Measurements from ENCODE around the gene FOXJ1.
"Not testable (repeated sequence)": the region's sequence is repeated elsewhere in the genome, so short reads cannot be mapped to it uniquely, and the experiment has no call there.

The FOXJ1 gene, protein sequence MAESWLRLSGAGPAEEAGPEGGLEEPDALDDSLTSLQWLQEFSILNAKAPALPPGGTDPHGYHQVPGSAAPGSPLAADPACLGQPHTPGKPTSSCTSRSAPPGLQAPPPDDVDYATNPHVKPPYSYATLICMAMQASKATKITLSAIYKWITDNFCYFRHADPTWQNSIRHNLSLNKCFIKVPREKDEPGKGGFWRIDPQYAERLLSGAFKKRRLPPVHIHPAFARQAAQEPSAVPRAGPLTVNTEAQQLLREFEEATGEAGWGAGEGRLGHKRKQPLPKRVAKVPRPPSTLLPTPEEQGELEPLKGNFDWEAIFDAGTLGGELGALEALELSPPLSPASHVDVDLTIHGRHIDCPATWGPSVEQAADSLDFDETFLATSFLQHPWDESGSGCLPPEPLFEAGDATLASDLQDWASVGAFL

DNA sequence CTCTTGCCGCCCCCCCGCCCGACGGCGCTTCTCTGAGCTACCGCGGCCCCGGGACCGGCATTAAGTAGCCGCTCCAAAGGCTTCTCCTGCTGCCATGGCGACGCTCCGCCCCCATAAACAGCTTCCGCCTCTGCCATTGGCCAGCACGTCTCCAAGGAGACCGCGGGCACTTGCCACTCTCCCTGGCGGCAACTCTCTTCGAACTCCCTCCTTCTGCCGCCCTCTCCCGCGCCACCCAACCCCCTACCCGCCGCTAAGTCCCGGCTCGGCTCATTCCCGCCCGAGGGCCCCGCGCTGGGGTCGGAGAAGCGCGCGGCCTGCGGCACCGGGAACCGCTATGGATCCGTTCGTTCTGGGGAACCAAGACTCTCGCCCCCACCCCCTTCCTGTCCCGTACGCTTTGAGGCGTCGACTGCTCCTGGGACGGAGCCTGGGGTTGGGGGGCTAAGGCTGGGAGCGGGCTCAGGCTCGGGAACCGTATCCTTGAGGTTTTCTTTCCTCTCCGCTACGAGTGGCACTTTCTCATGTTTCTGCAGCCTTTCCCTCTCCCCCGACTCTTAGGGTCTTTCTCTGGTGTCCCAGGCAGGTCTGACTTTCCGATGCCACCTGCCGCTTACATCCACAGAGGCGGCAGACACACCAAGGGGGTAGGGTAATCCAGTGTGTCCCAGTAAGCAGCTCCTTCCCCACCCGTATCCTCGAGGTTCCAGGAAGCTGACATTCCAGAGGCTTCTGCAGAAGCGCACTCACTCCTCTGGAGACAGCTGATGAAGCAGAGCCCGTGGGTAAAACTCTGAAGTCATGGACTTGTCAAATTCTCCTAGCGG lies at the start of gene FOXJ1:
TSS of gene FOXJ1 (minus strand) at position 34 of the 827 bp plus-strand sequence. CDS start 850 bp downstream, outside the sequence.
- DNase-seq = peak; percentile 90

DNA sequence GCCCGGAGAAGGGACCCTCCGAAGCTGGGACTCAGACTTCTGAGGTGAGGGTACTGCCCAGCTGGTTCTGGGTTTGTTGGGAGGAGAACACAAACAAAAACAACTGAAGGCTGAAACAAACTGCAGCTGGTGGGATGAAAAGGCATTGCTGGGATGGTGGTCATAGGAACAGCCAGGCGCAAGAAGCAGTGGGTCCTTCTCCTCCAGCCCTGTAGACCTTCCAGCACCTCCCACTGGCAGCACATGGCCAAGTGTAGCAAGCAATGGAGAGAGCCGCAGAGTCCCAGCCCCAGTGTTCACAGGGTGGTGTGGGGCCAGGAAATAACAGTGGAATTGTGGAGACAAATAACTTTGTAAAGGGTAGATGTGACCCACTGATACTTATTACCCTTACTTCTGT lies 48.7 kb upstream of the FOXJ1 start:
- DNase-seq = no peak

DNA sequence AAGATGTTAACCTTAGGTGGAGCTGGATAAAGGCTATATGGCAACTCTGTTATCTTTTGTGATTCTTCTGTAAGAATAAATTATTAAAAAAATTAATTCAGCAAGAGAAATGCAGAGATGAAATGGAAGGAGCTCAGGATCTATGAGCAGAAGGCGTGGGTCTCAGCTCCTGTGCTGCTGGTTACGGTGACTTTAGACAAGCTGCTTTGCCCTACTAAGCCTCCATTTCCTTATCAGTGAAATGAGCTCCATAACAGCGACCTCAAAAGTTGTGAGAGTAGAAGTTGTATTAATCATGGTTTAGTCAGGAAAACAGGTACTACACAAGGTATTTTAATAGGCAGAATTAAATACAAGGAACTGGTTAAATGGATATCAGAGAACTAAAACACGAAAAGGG lies 48.2 kb upstream of the FOXJ1 start:
- DNase-seq = no peak

DNA sequence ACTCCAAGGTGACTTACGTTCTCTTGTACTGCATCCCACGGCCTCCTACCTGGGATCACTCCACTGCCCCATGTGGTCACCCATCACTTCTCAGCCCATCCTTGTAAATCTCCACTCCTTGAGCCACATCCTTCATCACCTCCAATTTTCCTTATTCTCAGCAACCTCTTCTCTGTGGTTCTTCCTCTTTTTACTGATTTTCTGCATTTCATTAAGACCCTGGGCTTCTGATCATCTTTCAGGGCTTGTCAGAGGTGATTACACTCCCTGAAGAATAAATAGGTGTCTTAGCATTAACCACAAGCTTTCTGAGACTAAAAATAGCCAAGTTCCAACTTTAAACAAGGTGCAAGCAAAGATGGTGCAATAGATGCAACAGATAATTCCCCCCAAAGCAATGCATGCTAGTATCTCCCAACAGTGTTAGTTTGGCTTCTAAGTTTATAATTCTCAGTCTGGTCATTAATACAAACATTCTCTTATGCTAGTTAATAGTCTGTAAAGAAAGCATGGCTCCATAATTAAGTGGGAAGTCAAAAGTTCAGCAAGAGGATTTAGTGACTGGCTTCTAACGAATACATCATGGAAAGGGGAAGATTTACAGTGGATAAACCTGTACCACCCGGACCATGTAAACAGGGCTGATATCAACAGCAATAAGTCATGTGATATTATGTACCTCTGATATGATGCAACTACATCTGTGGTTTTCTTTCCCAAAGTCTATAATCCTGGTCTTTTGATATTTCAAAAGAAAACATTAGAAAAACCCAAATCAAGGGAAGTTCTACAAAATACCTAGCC lies 47.4 kb upstream of the FOXJ1 start:
- no peak for DNase-seq

DNA sequence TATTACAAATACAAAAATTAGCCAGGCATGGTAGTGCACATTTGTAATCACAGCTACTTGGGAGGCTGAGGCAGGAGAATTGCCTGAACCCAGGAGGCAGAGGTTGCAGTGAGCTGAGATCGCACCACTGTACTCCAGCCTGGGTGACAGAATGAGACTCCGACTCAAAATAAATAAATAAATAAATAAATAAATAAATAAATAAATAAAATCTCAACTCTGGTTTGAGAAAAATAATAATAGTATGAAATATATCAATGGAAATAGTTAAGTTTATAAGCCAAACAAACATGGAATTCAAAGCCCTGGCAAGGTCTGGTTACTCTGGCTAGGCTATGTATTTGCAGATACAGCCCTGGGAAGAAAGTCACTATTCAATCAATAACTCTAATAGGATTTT lies 45.7 kb upstream of the FOXJ1 start:
- not testable (repeated sequence) for DNase-seq

DNA sequence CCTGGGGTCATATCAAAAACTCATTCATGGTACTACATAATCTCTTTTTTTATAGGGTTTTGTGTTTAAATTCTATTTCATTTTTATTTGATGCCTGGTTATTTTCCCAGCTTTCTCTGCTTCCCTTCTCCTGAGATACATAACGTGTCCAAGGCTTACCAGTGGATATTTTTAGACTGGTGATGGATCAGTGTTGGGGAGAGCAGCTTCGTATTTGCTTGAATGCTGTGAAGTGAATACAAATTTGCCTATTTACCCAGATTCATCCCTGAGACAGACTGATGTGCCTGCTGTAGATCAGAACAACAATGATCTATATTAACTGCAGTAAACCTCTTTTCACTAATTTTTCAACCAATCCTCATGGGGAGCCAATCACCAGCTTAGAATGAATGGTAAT lies 43.2 kb upstream of the FOXJ1 start:
- no peak for DNase-seq

DNA sequence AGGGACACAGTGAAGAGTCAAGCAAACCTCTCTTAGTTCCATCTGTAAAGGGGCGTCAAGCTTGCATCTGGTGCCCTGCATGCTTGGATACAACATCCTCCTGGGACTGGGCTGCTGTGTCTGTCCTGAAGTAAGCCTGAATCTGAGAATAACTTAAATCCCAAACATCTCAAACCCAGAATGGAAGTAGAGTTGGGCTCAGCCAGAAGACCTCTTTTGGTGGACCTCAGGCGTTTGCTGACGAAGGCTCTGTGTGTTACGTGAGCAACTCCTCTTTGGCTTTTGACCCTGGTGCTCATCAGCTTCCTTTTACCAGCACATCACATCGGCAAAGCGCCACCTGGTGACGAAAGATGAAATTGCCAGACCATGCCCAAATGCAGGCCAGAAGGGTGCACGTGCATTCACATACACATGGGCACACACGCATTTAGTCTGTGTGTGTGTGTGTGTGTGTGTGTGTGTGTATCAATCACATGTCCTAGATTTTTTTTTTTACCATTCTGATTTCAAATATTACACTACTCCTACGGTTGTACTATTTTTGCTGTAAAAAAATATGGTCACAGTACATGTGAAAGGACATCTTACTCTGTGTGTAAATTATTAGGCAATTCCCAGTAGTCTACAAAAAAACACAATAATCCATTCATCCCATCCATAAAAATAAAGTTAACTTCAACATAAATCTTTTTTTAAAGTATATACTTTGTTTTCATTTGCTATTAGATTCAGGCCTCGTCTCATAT lies 41.1 kb upstream of the FOXJ1 start:
- peak; percentile 52 for DNase-seq

DNA sequence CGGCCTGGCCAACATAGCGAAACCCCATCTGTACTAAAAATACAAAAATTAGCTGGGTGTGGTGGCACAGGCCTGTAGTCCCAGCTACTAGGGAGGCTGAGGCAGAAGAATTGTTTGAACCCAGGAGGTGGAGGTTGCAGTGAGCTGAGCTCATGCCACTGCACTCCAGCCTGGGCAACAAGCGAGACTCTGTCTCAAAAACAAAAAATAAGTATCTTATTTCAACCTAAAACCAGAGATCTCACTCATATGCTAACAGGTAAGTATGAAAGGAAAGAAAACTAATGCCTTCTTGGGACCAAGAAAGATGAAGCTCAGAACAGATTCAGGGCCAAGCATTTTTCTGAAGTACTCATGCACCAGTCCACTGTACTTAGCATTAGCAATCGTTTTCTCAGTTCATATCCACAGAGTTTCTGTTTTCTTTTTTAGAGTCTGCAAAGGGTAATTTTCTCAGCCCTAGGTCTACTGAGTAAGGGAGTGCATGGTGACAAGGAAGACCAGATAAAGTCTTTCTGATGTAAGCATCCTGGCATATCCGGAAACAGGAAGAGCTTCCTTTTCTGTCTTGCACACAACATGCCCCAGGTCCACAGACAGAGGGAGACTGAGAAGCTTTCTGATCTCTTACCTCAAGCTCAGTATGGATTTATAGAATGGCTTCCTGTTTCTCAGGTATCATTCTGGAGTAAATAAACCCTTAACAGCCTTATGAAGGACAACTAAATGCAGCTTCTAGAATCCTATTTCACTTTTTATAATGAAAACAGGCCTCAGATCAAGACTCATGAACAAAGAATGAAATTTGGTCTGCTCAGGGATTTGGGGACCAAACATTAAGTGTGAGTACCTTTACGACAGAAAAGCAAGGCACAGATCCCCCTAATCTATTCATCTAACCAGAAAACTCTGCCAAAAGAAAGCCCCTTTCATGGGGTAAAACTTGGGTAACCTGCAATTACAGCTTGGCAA lies 38.7 kb upstream of the FOXJ1 start:
- DNase-seq = no peak

DNA sequence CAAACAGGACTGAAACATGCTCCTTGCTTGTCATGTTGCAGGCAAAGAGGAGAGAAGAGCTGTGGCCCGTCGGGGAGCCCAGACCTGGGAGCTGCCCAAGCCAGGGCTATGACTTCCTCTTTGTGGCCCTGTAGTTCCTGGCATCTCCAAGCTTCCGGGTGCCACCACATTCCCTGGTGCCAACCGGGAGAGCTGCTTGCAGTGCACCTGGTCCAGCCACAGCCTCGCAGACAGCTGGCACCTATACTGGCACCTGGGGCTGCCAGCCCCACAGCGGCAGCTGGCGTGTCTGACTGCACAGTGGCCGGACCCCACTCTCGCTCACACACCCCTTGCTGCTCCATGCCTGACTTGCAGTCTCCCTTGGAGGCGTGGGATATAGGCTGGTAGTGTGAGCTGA lies 37.1 kb upstream of the FOXJ1 start:
- no peak for DNase-seq

DNA sequence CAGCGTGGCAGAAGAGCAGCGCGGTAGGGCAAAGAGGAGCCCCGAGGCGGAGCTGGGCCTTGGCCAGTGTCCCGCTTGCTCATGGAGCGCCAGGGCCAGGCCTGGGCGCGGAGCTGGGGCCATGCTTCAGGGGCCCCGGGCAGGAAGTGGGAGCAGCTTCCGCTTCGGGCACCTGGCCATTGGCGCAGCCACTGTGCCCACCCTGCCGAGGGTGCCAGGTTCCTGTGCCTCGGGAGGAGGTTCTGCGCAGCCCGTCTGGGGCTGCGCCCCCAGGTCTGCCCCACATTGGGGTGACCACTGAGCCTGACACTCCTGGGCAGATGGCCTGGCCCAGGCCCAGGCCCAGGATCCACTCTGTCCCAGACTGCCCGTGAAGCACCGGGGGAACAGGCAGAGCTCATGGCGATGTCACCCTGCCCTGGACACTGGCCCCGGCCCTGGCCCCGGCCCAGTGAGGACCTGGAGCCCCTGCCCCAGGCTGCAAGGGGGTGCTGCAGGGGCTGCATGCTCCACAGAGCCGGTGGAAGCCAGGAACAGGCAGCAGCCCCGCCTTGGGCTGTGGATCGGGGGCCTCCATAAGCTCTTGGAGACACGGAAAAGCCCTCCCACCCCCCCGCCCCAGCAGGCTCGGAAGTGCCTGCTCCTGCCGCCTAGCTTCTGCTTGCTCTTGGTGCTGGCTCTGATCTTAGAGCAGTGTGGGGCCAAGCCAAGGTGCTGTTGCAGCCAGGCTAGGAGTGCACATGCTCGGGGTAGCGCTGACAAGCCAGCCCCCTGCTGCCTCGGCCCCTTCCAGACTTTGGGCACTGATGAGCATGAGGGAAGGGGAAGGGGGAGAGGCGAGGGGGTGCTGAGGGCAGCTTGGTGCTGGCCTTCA lies 35.9 kb upstream of the FOXJ1 start:
- DNase-seq = no peak

DNA sequence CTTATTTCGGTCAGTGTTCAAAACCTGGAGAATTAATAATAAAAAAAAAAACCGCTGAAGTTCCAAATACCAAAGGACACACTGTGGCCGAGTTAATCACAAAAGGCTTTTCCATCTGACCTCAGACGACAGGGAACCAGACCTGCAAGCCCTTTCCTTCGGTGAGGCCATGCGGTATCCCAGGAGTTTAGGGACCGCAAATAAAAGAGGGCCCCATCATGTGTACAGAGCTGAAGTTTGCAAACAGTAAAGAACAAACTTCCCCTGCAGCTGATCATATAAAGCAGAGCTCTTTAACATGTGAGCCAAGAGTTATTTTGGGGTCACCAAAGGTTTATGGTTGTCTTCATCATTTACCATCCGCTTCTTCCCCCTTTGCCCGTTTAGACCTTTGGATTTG lies 33.0 kb upstream of the FOXJ1 start:
- DNase-seq = no peak

DNA sequence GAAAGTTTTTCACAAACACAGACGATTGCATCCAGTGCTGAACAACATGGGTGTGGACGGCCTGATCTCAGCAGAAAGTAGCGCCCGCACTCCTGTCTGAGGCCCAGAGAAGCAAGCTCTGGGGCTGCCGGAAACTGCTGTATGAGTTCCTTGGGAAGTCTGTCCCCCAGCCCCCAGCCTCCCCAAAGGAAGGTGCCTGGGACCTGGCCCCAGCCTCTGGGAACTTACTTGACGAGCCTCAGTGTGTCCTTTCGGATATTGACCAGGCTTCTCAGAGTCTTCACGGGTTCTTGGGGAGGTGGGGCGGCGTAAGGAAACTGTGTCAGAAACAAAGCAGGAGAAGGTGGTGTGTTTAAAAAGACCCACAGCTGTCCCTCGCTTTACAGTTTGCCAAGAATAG lies 32.4 kb upstream of the FOXJ1 start:
- DNase-seq = no peak

DNA sequence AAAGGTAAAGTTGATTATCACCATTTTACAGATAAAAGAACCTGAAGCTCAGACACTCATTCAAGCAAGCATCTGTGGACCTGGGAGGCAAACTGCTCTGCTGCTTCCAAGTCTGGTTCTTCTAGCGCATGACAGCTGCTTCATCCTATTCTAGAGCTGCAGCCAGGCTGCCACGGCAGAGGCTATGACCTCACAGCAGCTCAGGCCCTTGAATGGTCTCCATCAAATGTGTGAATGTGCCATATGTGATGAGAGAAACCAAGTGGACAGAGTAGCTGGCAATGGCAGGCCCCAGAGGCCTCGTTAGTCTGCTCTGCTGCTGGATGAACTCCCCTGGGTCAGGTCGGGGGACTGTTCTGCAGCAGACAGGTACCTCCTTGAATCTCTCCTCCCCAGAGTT lies 30.7 kb upstream of the FOXJ1 start:
- no peak for DNase-seq

DNA sequence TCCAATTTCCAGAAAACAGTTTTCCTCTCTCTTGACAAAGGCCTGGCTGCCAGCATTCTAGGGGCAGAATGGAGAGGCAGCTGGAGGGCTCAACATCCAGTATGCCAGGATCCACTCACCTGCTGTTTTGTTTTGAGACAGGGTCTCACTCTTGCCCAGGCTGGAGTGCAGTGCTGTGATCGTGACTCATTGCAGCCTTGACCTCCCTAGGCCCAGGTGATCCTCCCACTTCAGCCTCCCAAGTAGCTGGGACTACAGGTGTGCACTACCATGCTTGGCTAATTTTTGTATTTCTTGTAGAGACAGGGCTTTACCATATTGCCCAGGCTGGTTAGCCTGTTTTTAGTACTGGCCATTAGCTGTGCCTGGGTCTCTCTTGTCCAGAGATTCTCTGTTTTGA lies 29.1 kb upstream of the FOXJ1 start:
- no peak for DNase-seq

DNA sequence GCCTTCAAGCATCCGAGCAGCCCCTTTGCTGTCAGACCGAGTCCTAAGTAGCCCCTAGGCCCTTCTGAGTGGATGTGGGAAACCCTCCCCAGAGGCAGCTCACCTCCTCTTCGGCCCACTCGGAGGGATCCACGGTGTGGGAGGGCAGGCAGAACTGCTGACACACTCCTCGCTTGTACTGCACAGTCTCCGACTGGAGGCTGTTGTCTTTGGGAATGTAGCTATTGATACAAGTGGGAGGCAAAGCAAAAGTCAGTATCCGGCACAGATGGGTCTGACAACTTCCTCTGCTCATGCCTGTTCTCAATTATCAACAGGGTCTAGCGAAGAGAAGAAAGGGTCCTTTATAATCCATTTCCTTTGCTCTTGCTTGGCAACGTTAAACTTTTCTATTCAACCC lies 25.9 kb upstream of the FOXJ1 start:
- DNase-seq = no peak

DNA sequence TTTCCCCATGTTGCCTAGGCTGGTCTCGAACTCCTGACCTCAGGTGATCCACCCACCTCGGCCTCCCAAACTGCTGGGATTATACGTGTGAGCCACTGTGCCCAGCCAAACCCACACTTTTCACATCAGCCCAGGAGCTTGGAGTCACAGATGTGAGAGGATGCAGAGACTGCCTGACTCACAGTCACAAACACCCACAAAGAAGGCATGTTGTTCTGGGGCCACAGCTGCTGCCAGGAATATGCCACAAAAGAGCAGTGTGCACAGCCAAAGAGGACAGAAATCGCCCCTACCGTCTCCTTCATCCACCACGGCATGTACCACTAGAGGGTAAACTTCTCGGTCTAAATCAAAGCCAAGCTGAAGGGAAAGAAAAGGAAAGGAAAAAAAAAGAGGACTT lies 25.1 kb upstream of the FOXJ1 start:
- DNase-seq = no peak

DNA sequence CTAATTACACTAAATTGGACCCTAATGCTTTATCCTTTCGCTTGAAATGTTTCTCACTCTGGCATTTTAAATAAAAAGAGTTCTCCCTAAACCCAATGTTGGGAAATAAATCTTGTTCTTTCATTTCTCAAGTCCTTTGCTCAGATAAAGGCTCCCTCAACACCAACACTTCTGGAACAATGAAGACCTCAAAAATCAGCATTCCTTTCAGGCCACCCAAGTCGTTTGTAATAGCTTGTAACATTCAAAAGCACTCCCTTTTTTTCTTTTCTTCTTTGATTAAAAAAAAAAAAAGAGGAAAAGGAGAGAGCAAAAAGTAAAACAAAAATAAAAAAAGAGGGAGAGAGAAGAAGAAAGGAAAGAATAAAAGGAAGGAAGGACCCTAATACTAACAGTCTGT lies 23.3 kb upstream of the FOXJ1 start:
- DNase-seq = no peak

DNA sequence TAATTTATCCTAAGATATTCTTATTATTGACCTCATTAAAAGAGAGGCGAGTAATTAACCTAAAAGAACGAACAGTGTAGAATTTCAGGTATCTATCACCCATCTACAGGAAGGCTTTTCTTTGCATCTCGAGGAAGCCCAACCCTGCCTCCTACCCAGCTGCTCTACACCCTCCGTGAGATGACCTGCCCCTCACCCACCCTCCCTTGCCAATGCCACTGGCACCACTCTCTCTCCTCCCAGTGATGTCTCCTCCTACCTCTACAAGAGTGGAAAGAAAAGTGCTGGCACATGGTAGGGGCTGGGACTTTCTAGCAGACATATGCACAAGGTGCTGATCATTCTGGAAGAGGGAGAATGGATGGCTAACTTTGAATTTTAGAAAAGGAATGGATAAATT lies 22.9 kb upstream of the FOXJ1 start:
- no peak for DNase-seq

DNA sequence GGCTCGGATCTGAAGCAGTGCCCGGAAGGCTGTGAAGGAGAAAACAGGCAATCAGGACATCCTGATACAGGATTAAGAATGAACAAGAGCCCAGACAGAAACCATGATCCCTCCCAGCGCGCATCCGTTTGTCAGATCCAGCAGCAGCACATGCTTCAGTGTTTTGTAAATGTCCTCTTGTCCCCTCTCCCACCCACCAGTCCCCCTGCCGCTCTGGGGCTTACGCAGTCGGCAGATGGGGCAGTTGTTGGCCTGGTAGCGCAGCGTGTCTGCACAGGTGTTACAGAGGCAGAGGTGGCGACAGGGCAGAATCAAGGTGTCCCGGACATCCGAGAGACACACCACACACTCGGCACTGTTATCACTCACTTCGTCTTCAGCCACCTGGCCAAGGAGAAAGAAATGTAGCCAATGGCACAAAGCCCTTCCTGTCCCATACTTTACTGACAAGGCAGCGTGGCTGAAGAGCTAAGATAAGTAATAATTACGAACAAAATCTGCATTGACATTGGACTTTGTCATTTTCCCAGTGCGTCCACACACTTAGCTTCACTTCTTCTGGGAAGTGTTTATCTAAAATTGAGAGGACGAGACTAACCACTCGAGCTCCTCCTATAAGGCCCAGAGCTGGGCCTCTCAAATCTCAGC lies 20.7 kb upstream of the FOXJ1 start:
- no peak for DNase-seq

Data from NCI-H510A (cell line).